Measurements from ENCODE around the gene ZNF543.
"Not testable (repeated sequence)": the region's sequence is repeated elsewhere in the genome, so short reads cannot be mapped to it uniquely, and the experiment has no call there.

Gene ZNF543

DNA sequence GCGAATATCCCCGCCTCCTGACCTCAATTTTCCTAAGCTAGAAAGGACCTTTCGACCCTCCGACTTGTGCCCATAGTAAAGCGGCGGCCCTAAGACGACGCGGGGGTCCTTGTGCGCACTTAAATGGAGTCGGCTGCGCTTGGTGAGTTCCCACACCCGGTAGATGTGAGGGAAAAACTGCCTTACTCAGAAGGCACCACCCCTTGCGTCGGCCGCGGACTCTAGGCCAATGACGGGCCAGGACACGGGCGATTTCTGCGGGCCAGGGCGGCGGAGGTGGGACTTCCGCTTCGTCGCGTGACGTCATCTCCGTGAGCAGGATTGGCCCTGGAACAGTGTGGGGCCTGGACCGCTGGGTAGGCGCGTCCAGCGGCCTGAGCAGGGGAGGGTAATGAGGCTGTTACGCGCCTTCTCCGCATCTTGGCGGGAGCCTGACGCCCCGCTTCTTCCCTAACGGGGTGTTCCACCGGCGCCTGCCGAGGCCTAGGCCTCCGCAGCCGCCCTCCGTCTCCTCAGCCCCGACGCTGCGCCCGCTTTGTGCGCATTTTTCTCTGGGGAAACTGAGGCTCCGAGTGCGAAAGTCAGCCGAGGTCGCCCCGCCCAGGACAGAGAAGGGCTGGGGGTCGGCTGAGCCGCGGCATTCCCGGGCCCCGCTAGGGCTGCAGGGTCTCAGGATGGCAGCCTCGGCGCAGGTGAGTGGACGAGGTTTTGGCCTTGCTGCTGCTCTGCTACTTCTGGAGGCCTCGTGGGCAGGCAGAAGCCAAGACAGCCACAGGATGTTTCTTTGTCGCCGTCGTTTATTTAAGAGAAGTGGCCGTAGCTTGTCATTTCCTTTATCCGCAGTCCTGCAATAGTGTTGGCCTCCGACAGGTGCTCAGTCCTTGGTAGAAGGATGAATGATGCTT, at the start of gene ZNF543:
Gene ZNF543, plus strand, starts transcription at position 293 of the 905 bp plus-strand sequence. Its CDS starts 382 bp downstream, at position 675.
- in situ Hi-C loops (cut with MboI; ENCODE audit: low sequenced_read_pairs): no loop called here

DNA sequence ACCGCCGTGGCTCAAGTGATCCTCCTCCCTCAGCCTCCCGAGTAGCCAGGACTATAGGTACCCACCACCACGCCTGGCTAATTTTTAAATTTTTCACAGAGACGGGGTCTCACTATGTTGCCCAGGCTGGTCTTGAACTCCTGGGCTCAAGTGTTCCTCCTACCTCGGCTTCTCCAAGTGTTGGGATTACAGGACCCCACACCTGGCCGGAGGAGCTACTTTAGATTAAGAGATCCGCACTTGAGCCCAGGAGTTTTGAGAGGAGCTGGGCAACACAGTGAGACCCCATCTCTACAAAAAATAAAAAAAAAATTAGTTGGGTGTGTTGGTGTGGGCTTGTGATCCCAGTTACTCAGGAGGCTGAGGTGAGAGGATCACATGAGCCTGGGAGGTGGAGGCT, 49.0 kb upstream of the ZNF543 start:
- in situ Hi-C loops (cut with MboI; ENCODE audit: low sequenced_read_pairs): no loop called here

DNA sequence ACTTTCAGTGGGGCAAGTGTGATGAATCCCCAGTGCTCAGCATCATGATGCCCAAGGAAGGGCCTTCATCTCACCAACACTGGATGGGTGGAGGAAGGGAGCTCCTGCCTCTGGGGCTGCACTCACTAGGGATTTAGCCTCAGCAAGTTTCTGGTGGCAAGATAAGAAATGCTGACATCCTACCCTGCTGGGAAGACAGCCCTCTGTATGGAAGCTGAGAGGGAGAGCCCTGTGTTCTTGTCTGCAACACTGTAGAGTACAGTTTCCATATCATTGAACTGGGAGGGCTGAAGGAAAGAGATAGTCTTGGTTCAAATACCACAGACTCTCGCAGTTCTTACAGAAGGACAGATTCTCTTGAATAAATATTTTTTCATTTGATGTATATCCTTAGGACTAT, 47.3 kb upstream of the ZNF543 start:
- in situ Hi-C loops (cut with MboI; ENCODE audit: low sequenced_read_pairs): no loop called here

DNA sequence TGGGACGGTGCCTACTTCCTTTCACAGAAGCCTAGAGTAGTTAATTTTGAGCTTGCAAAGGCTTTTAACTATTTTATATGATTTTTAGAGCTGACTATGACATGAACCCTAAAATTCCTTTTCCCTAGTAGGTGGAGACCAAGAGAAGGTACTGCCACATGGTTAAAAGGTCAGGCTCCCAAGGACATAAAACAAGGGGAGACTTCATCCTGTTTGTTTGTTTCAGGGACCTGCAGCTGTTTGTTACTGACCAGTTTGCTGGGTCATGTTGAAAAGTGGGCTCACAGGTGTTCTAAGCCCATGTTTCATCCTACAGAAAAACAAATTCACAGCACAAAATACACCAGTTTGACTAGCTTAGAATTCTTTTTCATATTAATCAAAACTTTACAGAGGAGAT, 43.8 kb upstream of the ZNF543 start:
- in situ Hi-C loops (cut with MboI; ENCODE audit: low sequenced_read_pairs): no loop called here

DNA sequence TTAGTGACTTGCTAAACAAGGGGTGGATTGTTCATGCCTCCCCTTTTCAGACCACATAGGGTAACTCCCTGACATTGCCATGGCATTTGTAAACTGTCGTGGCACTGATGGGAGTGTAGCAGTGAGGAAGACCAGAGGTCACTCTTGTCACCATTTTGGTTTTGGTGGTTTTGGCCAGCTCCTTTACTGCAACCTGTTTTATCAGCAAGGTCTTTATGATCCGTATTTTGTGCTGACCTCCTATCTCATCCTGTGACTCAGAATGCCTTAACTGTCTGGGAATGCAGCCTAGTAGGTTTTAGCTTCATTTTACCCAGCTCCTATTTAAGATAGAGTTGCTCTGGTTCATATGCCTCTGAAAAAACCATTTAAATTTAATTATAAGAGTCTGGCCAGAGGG, 41.8 kb upstream of the ZNF543 start:
- in situ Hi-C loops (cut with MboI; ENCODE audit: low sequenced_read_pairs): not testable (repeated sequence)

DNA sequence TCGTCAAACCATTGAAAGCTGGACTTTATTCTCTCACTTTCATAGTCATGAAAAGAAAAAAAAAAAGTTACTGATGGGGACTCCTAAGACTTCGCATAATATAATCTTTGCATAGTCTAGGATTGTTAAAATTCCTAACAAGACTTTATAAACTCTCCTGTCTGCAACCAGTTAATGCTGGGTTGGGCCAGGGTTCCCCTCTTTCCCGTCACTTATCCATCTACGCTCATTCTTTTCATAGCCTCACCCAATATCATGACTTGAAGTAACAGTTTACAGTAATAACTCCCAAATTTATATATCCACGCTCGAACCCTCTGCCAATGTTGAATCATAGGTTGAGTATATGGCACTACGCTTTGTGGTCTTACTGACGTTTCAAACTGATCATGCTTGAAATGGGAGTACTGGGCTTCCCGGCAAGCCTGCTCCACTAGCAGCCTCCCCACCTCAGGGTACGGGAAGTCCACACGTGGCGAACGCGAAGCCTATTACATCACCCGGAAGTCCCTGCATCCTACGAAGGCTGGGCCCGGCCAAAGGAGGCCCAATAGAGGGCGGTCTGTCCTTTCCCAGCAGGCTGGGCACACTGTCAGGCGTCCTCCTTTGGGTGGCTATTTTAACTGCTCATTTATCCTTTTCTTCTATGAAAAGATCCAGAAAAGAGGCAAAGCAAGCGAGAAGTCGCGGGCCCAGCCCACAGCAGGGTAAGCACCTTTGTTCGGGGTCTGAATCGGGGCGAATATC, 40.7 kb upstream of the ZNF543 start:
- in situ Hi-C loops (cut with MboI; ENCODE audit: low sequenced_read_pairs): no loop called here

DNA sequence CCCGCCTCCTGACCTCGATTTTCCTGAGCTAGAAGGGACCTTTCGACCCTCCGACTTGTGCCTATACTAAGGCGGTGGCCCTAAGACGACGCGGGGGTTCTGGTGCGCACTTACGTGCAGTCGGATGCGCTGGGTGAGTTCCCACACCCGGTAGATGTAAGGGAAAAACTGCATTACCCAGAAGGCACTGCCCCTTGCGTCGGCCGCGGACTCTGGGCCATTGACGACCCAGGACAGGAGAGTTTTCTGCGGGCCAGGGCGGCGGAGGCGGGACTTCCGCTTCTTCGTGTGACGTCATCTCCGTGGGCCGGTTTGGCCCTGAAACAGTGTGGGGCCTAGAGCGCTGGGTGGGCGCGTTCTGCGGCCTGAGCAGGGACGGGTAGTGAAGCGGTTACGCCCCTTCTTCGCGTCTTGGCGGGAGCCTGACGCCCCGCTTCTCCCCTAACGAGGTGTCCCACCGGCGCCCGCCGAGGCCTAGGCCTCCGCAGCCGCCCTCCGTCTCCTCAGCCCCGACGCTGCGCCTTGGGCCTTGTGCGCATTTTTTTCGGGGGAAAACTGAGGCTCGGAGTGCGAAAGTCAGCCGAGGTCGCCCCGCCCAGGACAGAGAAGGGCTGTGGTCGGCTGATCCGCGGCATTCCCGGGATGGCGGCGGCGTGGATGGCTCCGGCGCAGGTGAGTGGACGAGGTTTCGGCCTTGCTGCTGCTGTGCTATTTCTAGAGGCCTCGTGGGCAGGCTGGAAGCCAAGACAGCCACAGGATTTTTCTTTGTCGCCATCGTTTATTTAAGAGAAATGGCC, 39.9 kb upstream of the ZNF543 start, which contains the start of gene ZNF460:
Gene ZNF460, plus strand, starts transcription at position 321 of the 797 bp plus-strand sequence. Its CDS starts 322 bp downstream, at position 643.
- in situ Hi-C loops (cut with MboI; ENCODE audit: low sequenced_read_pairs): no loop called here

DNA sequence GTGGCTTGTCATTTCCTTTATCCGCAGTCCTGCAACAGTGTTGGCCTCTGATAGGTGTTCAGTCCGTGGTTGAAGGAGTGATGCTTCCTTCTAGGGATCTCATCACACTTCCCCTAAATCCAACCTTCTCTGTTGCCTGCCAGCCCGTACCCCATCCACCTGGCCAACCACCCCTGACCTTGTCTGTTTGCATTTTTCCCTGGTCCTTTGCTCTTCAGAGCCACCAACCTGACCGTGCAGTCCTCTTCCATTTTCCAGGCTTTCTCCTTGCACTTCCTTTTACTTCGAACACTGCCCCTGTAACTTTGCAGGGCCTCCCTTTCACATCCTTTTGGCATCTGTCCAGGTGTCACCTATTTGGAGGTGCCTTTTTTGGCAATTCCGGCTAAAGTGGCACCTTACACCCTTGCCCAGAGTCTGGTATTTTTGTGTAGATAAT, 39.3 kb upstream of the ZNF543 start:
- in situ Hi-C loops (cut with MboI; ENCODE audit: low sequenced_read_pairs): no loop called here

DNA sequence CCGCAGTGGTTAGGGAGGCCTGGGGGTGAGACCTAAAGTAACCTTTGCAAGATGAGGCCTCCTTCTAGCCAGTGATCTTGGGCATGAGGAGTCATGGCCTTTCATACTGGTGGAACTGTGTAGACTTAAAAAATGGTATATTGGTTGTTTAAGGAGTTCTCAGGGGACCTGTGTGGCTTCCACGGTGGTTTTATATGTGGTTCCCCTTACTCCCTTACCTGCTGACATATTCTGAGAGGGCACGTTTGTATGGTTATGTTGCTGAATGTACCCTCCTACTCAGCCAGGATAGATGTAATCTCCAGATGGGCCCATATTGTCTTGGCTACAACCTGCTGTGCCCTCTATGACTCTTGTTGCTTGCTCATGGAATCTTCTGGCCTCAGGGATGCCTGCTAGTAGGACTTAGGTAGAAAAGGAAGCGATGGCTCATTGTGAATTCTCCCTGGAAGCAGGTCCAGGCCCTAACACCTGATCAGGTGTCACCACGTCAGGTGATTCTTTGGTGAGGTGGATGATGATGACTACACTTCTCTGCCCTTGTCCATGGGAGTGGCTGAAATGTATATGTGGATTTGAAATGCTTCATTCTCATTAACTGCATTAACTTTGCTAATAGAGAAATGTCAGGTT, 38.1 kb upstream of the ZNF543 start:
- in situ Hi-C loops (cut with MboI; ENCODE audit: low sequenced_read_pairs): no loop called here

DNA sequence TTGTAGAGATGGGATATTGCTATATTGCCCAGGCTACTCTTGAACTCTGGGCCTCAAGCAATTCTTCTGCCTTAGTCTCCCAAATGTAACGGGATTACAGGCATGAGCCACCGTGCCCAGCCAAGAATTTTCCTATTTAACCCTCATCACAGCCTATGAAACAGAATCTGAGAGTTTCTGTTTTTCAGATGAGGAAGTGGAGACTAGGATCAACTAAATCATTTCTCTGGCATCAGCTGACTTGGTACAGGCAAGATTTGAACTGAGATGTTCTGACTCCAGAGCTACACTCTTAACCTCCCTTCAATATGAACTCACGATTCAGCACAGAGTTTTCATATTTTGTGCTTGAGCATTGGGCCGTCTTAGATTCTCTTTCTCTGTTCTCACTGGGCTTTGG, 31.9 kb upstream of the ZNF543 start:
- in situ Hi-C loops (cut with MboI; ENCODE audit: low sequenced_read_pairs): no loop called here

DNA sequence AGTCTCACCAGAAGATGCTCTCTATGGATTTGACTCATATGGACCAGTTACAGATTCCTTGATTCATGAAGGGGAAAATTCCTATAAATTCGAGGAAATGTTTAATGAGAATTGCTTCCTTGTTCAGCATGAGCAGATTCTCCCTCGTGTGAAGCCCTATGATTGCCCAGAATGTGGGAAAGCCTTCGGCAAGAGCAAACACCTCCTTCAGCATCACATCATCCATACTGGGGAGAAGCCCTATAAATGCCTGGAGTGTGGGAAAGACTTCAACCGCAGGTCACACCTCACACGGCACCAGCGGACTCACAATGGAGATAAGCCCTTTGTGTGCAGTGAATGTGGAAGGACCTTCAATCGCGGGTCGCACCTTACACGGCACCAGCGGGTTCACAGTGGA, 29.3 kb upstream of the ZNF543 start:
- in situ Hi-C loops (cut with MboI; ENCODE audit: low sequenced_read_pairs): no loop called here

DNA sequence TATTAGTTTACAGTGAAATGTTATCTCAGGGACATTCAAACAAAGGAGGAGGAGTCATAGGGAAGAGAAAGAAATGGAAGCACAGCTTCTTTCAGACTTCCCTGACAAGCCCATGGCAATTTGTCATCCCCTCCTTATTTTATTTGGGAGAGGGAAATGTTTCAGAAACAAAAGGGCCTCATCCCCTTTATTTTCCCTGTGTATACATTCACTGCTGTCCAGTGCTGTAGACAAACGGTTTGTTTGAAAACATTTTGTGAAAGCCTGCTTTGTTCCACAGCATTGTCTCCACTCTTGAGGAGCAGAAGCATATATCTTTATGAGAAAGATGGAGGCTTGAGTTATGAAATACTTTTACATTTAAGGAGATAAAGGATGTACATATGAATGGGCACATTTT, 27.7 kb upstream of the ZNF543 start:
- in situ Hi-C loops (cut with MboI; ENCODE audit: low sequenced_read_pairs): no loop called here

DNA sequence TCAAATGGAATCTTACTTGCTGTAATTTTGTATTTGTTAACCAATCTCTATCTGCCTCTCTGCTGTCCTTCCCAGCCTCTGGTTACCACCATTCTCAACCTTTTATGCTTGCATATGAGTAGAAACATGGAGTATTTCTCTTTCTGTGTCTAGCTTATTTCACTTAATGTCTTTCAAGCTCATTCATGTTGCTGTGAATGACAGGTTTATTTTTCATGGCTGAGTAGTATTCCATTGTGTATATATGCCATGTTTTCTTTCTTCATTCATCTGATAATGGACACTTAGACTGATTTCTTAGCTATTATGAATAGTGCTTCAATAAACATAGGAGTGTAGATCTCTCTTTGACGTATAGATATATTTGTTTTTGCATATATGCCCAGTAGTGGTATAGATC, 26.6 kb upstream of the ZNF543 start:
- in situ Hi-C loops (cut with MboI; ENCODE audit: low sequenced_read_pairs): no loop called here

DNA sequence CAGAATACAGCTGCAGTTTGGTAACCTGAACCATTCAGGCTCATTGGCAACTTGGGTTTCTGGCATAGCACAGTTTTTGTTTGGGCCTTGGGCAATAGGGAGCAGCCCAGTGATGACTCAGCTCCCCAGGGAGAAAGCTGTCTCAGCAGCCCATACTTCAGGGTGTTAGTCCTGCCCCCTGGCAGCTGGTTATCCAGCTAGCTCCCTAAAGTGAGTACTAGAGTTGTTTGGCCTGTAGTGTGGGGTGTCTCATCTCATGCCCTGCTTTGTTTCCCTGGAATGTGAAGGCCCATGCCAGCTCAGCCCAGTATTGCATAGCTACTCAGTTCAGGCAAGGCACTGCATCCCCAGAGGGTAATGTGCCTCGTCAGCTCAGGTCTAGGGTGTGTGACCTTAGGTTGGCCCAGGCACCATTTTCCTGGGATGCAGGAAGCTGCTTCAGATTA, 18.2 kb upstream of the ZNF543 start:
- in situ Hi-C loops (cut with MboI; ENCODE audit: low sequenced_read_pairs): no loop called here

DNA sequence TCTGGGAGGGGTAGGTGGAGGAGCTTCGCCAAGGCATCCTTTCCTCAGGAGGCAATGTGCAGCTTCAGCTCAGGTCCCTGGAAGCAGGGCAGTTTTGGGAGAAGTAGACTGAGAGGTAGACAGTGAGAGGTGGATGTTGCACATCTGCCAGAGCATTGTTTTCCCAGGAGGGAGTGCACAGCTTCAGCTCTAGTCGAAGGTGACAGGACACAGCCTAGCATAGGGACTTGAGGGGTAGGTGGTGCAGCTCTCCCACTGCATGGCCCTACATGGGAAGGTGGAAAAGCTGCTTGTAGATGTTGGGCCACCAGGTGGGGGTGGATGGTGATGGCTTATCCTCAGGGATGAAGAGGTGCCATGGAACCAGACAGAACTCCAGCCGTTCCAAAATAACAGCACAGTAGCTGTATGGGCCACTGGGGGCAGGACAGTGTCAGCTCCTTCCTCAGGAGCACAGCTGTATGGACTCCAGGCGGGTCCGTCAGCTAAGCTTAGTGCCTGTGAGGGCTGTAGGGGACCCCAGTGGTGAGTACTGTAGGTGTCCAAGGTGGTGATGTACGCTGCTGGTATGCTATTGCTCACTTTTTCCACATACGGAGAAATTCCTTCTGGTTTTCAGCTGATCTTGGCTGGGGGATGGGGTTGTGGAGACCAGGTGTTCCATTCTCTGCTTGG, 17.4 kb upstream of the ZNF543 start:
- in situ Hi-C loops (cut with MboI; ENCODE audit: low sequenced_read_pairs): no loop called here

DNA sequence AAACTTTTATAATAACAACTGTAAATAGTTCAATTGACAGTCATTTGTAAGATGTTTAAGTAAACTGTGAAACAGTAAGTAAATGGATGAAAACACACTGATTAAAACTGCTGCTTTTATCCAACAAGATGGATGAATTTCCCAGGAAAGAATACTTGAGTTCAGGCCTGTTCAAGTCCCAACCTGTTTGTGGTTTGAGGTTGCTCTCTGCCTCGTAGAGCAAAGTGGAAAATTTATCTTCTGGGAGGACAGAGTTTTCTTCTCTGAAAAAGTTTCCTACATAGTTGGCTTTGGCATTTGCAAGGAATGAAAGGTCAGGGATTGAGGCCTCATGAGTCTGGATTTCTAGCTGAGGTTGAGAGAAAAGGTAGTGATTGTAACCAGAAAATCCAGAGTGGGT, 15.2 kb upstream of the ZNF543 start:
- in situ Hi-C loops (cut with MboI; ENCODE audit: low sequenced_read_pairs): no loop called here

DNA sequence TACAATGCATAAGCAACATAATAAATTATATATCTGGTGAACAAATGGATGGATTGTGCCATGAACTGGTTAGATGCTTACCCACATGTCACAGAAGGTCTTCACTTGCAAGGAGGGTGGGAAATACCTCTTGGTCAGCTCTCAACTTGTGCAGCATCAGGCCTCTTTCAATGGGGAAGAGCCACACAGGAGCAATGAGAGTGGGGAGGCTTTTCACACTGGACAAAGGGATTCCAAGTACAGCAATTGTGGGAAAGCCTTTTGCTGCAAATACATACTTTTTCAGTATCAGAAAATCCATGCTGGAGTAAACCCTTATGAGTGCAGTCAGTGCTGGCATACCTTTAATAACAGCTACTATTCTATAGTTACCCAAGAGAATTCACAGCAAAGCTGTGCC, 11.8 kb upstream of the ZNF543 start:
- in situ Hi-C loops (cut with MboI; ENCODE audit: low sequenced_read_pairs): no loop called here

DNA sequence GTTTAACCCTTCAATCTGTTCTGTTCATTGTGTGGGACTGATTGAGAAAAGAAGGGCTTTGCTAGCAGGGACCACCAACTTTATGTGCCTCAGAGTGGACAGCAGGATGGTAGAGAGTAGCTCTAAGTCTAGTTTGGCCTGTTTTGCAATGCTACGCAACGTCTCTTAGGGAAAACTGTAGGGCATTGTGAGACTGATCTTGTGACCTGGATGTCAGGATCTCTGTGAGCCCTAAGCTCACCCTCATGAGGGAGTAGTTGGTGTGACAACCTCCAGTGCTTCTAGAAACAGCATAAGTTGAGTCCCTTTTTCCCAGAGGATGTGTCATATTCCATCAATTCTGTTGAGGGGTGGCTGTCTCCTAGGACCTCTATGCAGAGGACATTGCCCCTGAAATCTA, 9.5 kb upstream of the ZNF543 start:
- in situ Hi-C loops (cut with MboI; ENCODE audit: low sequenced_read_pairs): no loop called here

DNA sequence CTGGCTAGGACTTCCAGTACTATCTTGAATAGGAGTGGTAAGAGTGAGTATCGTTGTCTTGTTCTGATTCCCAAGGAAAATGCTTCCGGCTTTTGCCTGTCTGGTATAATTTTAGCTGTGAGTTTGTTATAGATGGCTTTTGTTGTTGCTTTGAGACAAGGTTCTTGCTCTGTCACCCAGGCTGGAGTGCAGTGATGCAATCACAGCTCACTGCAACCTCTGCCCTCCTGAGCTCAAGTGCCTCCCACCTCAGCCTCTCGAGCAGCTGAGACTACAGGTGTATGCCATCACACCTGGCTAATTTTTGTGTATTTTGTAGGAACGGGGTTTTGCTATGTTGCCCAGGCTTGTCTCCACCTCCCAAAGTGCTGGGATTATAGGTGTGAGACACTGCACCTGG, 6.1 kb upstream of the ZNF543 start:
- in situ Hi-C loops (cut with MboI; ENCODE audit: low sequenced_read_pairs): no loop called here

DNA sequence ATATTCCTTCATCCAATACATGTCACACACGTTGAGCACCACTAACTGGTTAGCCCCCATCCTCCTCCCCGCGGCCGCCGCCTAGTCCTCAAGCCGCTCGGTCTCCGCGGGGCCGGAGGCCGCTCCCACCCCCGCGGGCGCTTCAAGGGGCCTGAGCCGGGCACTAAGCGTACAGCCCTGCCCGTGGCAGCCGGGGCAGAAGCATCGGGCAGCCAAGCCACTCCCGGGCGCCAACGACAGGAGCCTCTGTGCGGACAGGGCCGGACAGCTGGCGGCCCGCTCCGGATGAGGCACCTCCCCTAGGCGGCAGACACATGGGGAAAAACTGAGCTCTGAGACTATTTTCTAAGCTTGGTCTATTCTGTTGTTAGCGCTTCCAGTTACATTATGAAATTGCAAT, 2.8 kb upstream of the ZNF543 start:
- in situ Hi-C loops (cut with MboI; ENCODE audit: low sequenced_read_pairs): no loop called here
